HG03520 (cell line): ENCODE data around the gene HGS.

Experiments used
- ATAC-seq: cut with Tn5 transposase; IDR thresholded peaks from one replicate; pipeline ENCODE4 v1.9.1; 2021; ENCODE audit warnings: mild to moderate bottlenecking, moderate library complexity; ENCODE audit not compliant: unreplicated experiment

HGS gene

GRCh38 chr17:81683208-81683583 is 615 bp upstream of the HGS start:
- peak; percentile 7 for ATAC-seq

GRCh38 chr17:81684442-81684911 is 666 bp downstream of the HGS start:
- ATAC-seq = no peak

GRCh38 chr17:81685108-81685507 is 1.3 kb downstream of the HGS start:
- ATAC-seq = no peak

- no peak for ATAC-seq
Measured at GRCh38 chr17:81686614-81687013, 2.8 kb downstream of the HGS start.

- ATAC-seq = no peak
Measured at GRCh38 chr17:81687770-81688541, 4.1 kb downstream of the HGS start.

GRCh38 chr17:81688616-81689015 is 4.8 kb downstream of the HGS start:
- no peak for ATAC-seq

GRCh38 chr17:81690066-81690465 is 6.3 kb downstream of the HGS start:
- no peak for ATAC-seq

GRCh38 chr17:81690549-81690948 is 6.7 kb downstream of the HGS start:
- ATAC-seq = no peak

GRCh38 chr17:81691196-81691595 is 7.4 kb downstream of the HGS start:
- no peak for ATAC-seq

- no peak for ATAC-seq
Measured at GRCh38 chr17:81691608-81692007, 7.8 kb downstream of the HGS start.

GRCh38 chr17:81693509-81694210 is 9.8 kb downstream of the HGS start:
- ATAC-seq = no peak

- ATAC-seq = no peak
Measured at GRCh38 chr17:81694810-81695209, 11.0 kb downstream of the HGS start.

- ATAC-seq = no peak
Measured at GRCh38 chr17:81695211-81695610, 11.4 kb downstream of the HGS start.

- ATAC-seq = no peak
Measured at GRCh38 chr17:81695801-81696200, 12.0 kb downstream of the HGS start.

- ATAC-seq = no peak
Measured at GRCh38 chr17:81696218-81696941, 12.6 kb downstream of the HGS start.

- no peak for ATAC-seq
Measured at GRCh38 chr17:81697261-81698044, 13.6 kb downstream of the HGS start.

GRCh38 chr17:81700353-81701287 is 16.8 kb downstream of the HGS start:
- no peak for ATAC-seq

GRCh38 chr17:81701288-81702071 is 17.7 kb downstream of the HGS start:
- no peak for ATAC-seq
